Measurements from ENCODE around the gene ADCK1.

- no peak for TF ChIP-seq ZNF384 (IDR thresholded peaks at IDR 0.05)
- TF ChIP-seq ELF4 (IDR thresholded peaks at IDR 0.05): no peak
- no peak for TF ChIP-seq FOXM1 (IDR thresholded peaks at IDR 0.05; ENCODE audit: borderline replicate concordance)
- no peak for TF ChIP-seq NFRKB (IDR thresholded peaks at IDR 0.05)
- no peak for TF ChIP-seq SUZ12 (IDR thresholded peaks at IDR 0.05)
- TF ChIP-seq SP1 (IDR thresholded peaks at IDR 0.05): no peak
- TF ChIP-seq L3MBTL2 (conservative IDR thresholded peaks at IDR 0.05): no peak
- no peak for TF ChIP-seq FOXK2 (IDR thresholded peaks at IDR 0.05)
- no peak for TF ChIP-seq TARDBP (IDR thresholded peaks at IDR 0.05)
- no peak for TF ChIP-seq BHLHE40 (IDR thresholded peaks at IDR 0.05; ENCODE audit: borderline replicate concordance)
- no peak for TF ChIP-seq CTBP1 (IDR thresholded peaks at IDR 0.05; ENCODE audit: borderline replicate concordance)
- no peak for TF ChIP-seq LEF1 (IDR thresholded peaks at IDR 0.05; ENCODE audit: borderline replicate concordance)
Observed at GRCh38 chr14:77809011-77809410, 9.1 kb downstream of the ADCK1 start.

All from HEK293T (cell line).